A549 (cell line): ENCODE measurements around the gene RHBG. TPM values are rescaled to one million over a fixed set of nuclear protein-coding genes. Genes with fewer than 3 reads are reported as not detected.
"Not testable (repeated sequence)": the region's sequence is repeated elsewhere in the genome, so short reads cannot be mapped to it uniquely, and the experiment has no call there.

ENCODE experiments used
- ATAC-seq, 2 experiments: fragments of 200-7000 bp in 1 of 2; fragments of >200 bp in 1 of 2; cut with Nextera tagmentation in 1 of 2; cut with Tn5 transposase in 1 of 2; 3 replicates each; pipeline versions ENCODE4 v1.8.0 to v1.9.1; 2018 to 2020; ENCODE audit warnings: mild to moderate bottlenecking in 1 of 2, moderate library complexity in 1 of 2
- CTCF ChIA-PET: fragments of 300-600 bp; sonication (Branson Sonifier 250); formaldehyde crosslinking; extraction: SDS; loops from one replicate; lab custom pipeline; 2021; ENCODE audit warnings: antibody characterized with exemption, inconsistent platforms; lab: Yijun Ruan, JAX
- POLR2A ChIA-PET: fragments of 350-600 bp; formaldehyde crosslinking; extraction: SDS; loops from one replicate; lab custom pipeline; 2021; ENCODE audit warnings: antibody characterized with exemption, inconsistent platforms; lab: Yijun Ruan, JAX
- DNase-seq, 2 experiments: peaks; one replicate each; pipeline versions ENCODE4 v3.0.0 to v3.0.0-alpha.2; 2011 to 2016; ENCODE audit warnings: low read depth in 1 of 2, low spot score in 1 of 2
- FAIRE-seq: peaks from 2 replicates; lab custom pipeline; 2011; peaks lifted over from hg19 to GRCh38; lab: Jason Lieb, UNC
- H3K27ac ChIP-seq, 2 experiments: fragments of >200 bp; sonication (Bioruptor Twin); formaldehyde crosslinking; 3 replicates each; pipeline ENCODE4 v1.5.1; 2016 to 2017
- H3K4me1 ChIP-seq: fragments of >200 bp; sonication (Bioruptor Twin); formaldehyde crosslinking; 3 replicates; pipeline ENCODE4 v1.6.1; 2016
- H3K4me2 ChIP-seq: fragments of >200 bp; sonication (Bioruptor Twin); formaldehyde crosslinking; 3 replicates; pipeline ENCODE4 v1.6.1; 2016
- H3K4me3 ChIP-seq: fragments of >200 bp; sonication (Bioruptor Twin); formaldehyde crosslinking; 3 replicates; pipeline ENCODE4 v1.5.1; 2016
- H3K9me3 ChIP-seq: fragments of >200 bp; sonication (Bioruptor Twin); formaldehyde crosslinking; 3 replicates; pipeline ENCODE4 v1.6.1; 2016
- BCL3 ChIP-seq: fragments of >200 bp; sonication (Bioruptor Twin); formaldehyde crosslinking; IDR thresholded peaks from 3 replicates; pipeline ENCODE4 v1.6.1; 2016
- CHD2 ChIP-seq: fragments of 150-350 bp; IDR thresholded peaks from 2 replicates; pipeline ENCODE4 v1.6.1; 2014; ENCODE audit warnings: low read length; ENCODE audit not compliant: partially characterized antibody
- CHD4 ChIP-seq: fragments of 200-600 bp; sonication (generic); IDR thresholded peaks from 2 replicates; pipeline ENCODE4 v1.6.1; 2016; ENCODE audit warnings: antibody characterized with exemption, mild to moderate bottlenecking, borderline replicate concordance
- CTCF ChIP-seq: fragments of >200 bp; sonication (Bioruptor Twin); formaldehyde crosslinking; IDR thresholded peaks from 3 replicates; pipeline ENCODE4 v1.5.1; 2016
- EHF ChIP-seq: fragments of 250-450 bp; sonication (Bioruptor Pico); IDR thresholded peaks from 2 replicates; pipeline ENCODE4 v1.5.0; 2020; ENCODE audit warnings: mild to moderate bottlenecking
- ESRRA ChIP-seq: fragments of 150-350 bp; IDR thresholded peaks from 2 replicates; pipeline ENCODE4 v1.6.1; 2014; ENCODE audit warnings: mild to moderate bottlenecking, low read length, borderline replicate concordance
- FOSL2 ChIP-seq, 2 experiments: fragments of 450-650 bp in 1 of 2; fragments of >200 bp in 1 of 2; sonication (Bioruptor Twin) in 1 of 2; formaldehyde crosslinking; IDR thresholded peaks; 2 replicates each; pipeline versions ENCODE4 v1.5.0 to v1.6.1; 2016 to 2020; ENCODE audit warnings: mild to moderate bottlenecking in 1 of 2, moderate library complexity in 1 of 2
- GATA3 ChIP-seq: IDR thresholded peaks from 2 replicates; pipeline ENCODE4 v1.6.1; 2012; ENCODE audit warnings: borderline replicate concordance
- NFE2L2 ChIP-seq: fragments of 150-350 bp; conservative IDR thresholded peaks from 2 replicates; pipeline ENCODE4 v1.6.1; 2014; ENCODE audit warnings: low read length
- NPAS2 ChIP-seq: fragments of 250-450 bp; sonication (Bioruptor Pico); IDR thresholded peaks from 2 replicates; pipeline ENCODE4 v1.8.0; 2022; ENCODE audit warnings: mild to moderate bottlenecking, moderate library complexity, borderline replicate concordance
- NR3C1 ChIP-seq: fragments of >200 bp; sonication (Bioruptor Twin); formaldehyde crosslinking; IDR thresholded peaks from 3 replicates; pipeline ENCODE4 v1.6.1; 2017
- POLR2A ChIP-seq: IDR thresholded peaks from 2 replicates; pipeline ENCODE4 v1.6.1; 2012; ENCODE audit warnings: mild to moderate bottlenecking, low read length
- POLR2AphosphoS2 ChIP-seq: conservative IDR thresholded peaks from 2 replicates; pipeline ENCODE4 v1.6.1; 2012; ENCODE audit warnings: low read length, improper control_type of control experiment, inconsistent platforms
- REST ChIP-seq: fragments of 200-600 bp; sonication (generic); IDR thresholded peaks from 2 replicates; pipeline ENCODE4 v1.6.1; 2016; ENCODE audit warnings: antibody characterized with exemption, mild to moderate bottlenecking, moderate library complexity
- RNF2 ChIP-seq: fragments of 200-600 bp; sonication (generic); IDR thresholded peaks from 2 replicates; pipeline ENCODE4 v1.6.1; 2016; ENCODE audit warnings: low read depth, mild to moderate bottlenecking, antibody characterized with exemption, moderate library complexity, borderline replicate concordance
- SREBF2 ChIP-seq: fragments of 450-650 bp; IDR thresholded peaks from 2 replicates; pipeline ENCODE4 v1.6.1; 2014; ENCODE audit warnings: mild to moderate bottlenecking, moderate library complexity
- TP53 ChIP-seq: fragments of 250-450 bp; sonication (Bioruptor Pico); IDR thresholded peaks from 2 replicates; pipeline ENCODE4 v1.5.0; 2021; ENCODE audit warnings: mild to moderate bottlenecking, moderate library complexity
- USF2 ChIP-seq: fragments of 450-650 bp; IDR thresholded peaks from 2 replicates; pipeline ENCODE4 v1.6.1; 2014; ENCODE audit warnings: antibody characterized with exemption
- ZC3H11A ChIP-seq: fragments of 450-650 bp; IDR thresholded peaks from 2 replicates; pipeline ENCODE4 v1.6.1; 2014; ENCODE audit warnings: antibody characterized with exemption, mild to moderate bottlenecking
- ZFP36 ChIP-seq: fragments of 450-650 bp; IDR thresholded peaks from 2 replicates; pipeline ENCODE4 v1.6.1; 2014; ENCODE audit warnings: borderline replicate concordance; ENCODE audit not compliant: partially characterized antibody
- ZNF302 ChIP-seq: fragments of 250-450 bp; sonication (Bioruptor Pico); IDR thresholded peaks from 2 replicates; pipeline ENCODE4 v1.9.0; 2021; ENCODE audit warnings: inconsistent platforms, mild to moderate bottlenecking, moderate library complexity
- WGBS: methylation state at CpG from one replicate; pipeline ENCODE4 v1.1.6; 2017; ENCODE audit errors: missing lambda C conversion rate; 5-methylcytosine and 5-hydroxymethylcytosine counted together
- polyA plus RNA-seq, 4 experiments: library from polyadenylated mRNA; depleted of rRNA in 3 of 4; stranded (reverse); fragments of >200 nt; fragmentation: RNase III in 1 of 4; extraction: RNeasy Plus Mini Kit Qiagen cat#74134 plus additional on column Dnase treatment in 1 of 4; gene quantifications; 2 replicates in 3 of 4; 3 replicates in 1 of 4; pipeline ENCODE4 v1.2.3, GENCODE V29; 2011 to 2017

The RHBG gene
- polyA plus RNA-seq, 2 of the 4 experiments (the other 2 are of a cell fraction): 0.06 TPM; not detected in 1

- TF ChIP-seq USF2: no peak
- TF ChIP-seq SREBF2: no peak
These were observed 22.4 kb upstream of the RHBG start (continued) for GRCh38 chr1:156346636-156347035.

GRCh38 chr1:156347331-156347730 lies 21.7 kb upstream of the RHBG start:
- ATAC-seq: 0 out of 6 replicates have a peak, but pooled peaks of 1 of the 2 experiments have one; percentile 19
- Histone ChIP-seq H3K9me3 (no peaks in the 10 kb centered on the region), H3K27ac (no peak overlapping the region), H3K4me3 (no peak overlapping the region), H3K4me2 (no peak overlapping the region), H3K4me1 (no peaks in the 10 kb centered on the region)
- DNase-seq: no peak
- CTCF ChIA-PET: interaction anchor here (0.8 to 6.9 kb wide), 8 partner anchors 9 to 98 kb away, joined by 3 to 36 read pairs (median 4); partner anchors contain the start of genes CCT3 and TSACC
- WGBS: 72% methylated on average over 4 of the region's 4 CpGs
- POLR2A ChIA-PET: no interaction called here
- no peak for FAIRE-seq
- no peak for TF ChIP-seq ZC3H11A
- TF ChIP-seq CTCF: no peak
- TF ChIP-seq ZFP36: no peak
- TF ChIP-seq NFE2L2: no peak
- TF ChIP-seq NR3C1: no peak
- no peak for TF ChIP-seq USF2
- no peak for TF ChIP-seq CHD2
- TF ChIP-seq ZNF302 (CRISPR knock-in tag): no peak
- no peak for TF ChIP-seq EHF (CRISPR knock-in tag)
- no peak for TF ChIP-seq NPAS2 (CRISPR knock-in tag)
- TF ChIP-seq BCL3: no peak
- TF ChIP-seq ESRRA: no peak
- TF ChIP-seq TP53 (CRISPR knock-in tag): no peak
- TF ChIP-seq CHD4: no peak

- POLR2A ChIA-PET, H3K4me3 ChIP-seq, H3K9me3 ChIP-seq, FAIRE-seq, H3K4me1 ChIP-seq, H3K27ac ChIP-seq, ATAC-seq, DNase-seq, H3K4me2 ChIP-seq: not testable (repeated sequence)
- WGBS: 84% methylated on average over 13 of the region's 13 CpGs
- CTCF ChIA-PET: interaction anchor here (0.5 to 26.9 kb wide), 5 partner anchors 17 to 256 kb away, joined by 3 to 399 read pairs (median 8); no protein-coding TSS in a partner anchor
These were observed 16.5 kb upstream of the RHBG start for GRCh38 chr1:156352481-156352880.

GRCh38 chr1:156356262-156356874 lies 12.6 kb upstream of the RHBG start:
- ChIA-PET CTCF (interaction anchor here (0.6 to 26.9 kb wide), 13 partner anchors 9 to 204 kb away, joined by 3 to 399 read pairs (median 3); no protein-coding TSS in a partner anchor), POLR2A (no interaction called here)
- Histone ChIP-seq H3K4me2 (peak overlapping the region; percentile 74), H3K4me3 (no peak overlapping the region), H3K4me1 (no peaks in the 10 kb centered on the region; the same call in 2 of the 3 replicates), H3K27ac (no peak overlapping the region), H3K9me3 (no peaks in the 10 kb centered on the region)
- FAIRE-seq (no peak), ATAC-seq (peak in 1 of 2 experiments; percentile 12; a peak in 3 of 6 replicates), DNase-seq (no peak)
- WGBS: 26% methylated on average over 6 of the region's 6 CpGs
- no peak for TF ChIP-seq POLR2A
- TF ChIP-seq REST: no peak
- TF ChIP-seq FOSL2 (IDR thresholded peaks at IDR 0.05): no peak
- no peak for TF ChIP-seq FOSL2 (CRISPR knock-in tag; IDR thresholded peaks at IDR 0.05)
- no peak for TF ChIP-seq POLR2AphosphoS2
- TF ChIP-seq GATA3: no peak
- no peak for TF ChIP-seq RNF2
